Nucleus accumbens (tissue), 56 donors: ENCODE results near the gene SETD2.

ENCODE experiments used
- DNase-seq, 56 donors: peaks; one replicate each; lab custom pipeline; 2025; lab: John Stamatoyannopoulos, UW

Gene SETD2

DNA sequence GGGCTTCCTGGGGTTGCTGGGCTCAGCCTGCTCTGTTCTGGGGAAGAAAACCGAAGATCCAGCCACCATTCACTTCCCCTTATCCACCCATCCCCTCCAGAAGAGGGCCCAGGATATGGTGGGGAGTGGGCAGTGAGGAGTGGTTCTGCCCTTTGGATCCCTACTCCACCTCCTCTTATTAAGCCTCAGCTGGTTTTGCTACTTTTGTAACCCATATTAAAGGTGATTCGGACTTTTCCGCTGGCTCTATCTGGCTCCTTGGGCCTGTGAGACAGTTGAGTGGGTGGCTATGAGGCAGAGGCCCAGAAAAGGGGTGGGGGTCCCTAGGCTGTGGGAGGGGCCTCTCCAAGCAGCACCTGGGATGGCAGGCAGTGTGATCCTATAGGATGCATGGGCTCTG is 150.7 kb downstream of the SETD2 start:
- no peak for DNase-seq

DNA sequence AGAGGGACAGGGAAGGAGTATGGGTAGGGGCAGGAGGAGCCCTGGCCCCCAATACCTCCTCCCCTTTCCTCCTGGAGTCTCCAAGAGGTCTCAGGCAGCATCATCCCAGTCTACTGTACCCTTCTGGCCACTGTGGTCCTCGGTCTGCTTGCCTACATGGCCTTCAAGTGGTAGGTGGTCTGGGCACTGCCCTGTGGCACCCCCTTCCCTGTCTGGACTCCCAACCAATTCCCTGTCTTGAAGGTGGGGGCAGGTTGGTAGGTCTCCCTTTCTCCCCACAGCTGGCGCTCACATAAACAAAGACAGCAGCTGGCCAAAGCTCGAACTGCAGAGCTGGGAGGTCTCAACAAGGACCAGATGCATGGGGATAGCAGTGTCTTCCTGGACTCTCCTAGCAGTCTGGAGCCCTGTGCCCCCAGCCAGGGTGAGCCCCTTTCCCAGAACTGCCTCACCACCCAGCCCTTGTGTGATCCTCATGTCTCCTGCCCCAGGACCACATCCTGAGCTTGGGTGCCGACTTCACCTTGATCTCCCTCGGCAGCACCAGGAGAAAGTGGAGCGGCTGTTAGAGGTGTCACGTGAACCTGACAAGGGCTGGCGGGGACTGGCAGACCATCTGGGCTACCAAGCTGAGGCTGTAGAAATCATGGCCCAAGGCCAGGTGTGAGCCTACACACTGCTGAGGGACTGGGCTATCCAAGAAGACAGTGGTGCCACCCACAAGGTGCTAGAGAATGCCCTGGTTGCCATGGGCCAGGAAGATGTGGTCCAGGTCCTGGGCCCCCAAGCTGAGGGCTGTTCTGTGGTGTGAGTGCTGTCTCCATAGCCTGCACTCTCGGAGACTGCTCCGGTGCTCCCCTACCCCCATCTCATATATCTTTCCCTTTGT is 151.3 kb downstream of the SETD2 start:
- DNase-seq, result no peak

DNA sequence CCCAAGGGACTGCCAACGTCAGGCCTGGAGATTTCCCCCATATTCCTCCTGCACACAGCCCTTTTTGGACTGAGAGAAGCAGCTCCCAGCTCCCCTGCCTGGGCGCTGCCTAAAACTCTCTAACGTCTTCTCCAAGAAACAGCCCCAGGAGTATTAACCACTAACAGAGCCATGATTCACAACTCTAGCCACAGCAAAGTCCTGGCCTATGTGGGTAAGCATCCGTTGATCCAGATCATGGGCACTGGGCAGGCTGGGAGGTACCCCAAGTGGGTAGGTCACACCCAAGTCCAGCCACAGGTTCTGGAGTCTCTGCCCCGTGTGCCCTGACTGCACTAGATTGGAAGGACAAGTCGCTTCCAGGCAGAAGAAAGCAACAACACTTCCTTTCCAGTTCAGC is 152.5 kb downstream of the SETD2 start:
- no peak for DNase-seq

DNA sequence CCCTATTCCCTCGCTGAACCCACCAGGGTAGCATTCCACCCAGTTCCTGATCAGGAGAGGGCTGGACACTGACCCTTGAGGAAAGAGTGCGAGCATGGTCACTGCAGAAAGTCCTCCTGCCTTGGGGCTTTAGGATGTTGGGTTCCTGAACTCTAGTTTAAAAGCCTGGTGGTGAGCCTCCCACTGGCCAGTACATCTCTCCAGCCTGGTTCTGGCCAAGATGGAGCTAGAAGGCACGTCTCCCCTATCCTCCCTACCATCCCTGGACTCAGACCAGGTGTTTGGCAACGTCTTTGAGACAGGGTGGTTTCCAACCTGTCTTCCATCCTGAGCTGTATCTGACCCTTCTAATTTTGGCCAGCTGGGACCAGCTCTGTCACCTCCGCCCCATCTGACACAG is 153.0 kb downstream of the SETD2 start:
- no peak for DNase-seq

DNA sequence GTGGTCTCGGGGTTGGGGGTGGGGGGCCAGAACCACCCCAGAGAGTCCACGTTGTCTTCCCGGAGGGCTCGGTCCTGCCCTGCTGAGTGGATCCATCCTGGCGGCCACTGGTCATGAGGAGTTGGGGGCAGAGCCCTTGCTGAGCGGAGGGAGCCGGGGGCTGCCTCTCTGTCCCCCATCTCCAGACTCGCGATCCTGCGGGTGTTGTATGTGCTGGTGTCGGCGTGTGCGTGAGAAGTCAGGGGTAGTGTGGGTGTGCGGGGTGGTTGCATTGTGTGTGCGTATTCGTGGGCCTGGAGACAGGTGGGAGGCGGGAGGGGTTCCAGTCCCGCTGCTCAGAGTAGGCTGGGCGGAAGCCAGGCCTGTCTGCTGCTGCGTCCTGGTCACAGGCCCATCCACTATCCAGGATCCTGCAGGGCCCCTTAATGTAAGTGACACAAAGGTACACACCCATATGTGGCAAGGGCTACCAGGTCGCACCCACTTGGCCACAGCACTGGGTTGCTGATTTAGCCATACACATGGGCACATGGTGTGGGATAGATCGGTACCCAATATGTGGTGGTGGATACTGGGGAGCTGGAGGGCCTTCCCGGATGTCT is 153.7 kb downstream of the SETD2 start:
- peak in 2 of 56 donors; percentile 15 to 17 for DNase-seq

DNA sequence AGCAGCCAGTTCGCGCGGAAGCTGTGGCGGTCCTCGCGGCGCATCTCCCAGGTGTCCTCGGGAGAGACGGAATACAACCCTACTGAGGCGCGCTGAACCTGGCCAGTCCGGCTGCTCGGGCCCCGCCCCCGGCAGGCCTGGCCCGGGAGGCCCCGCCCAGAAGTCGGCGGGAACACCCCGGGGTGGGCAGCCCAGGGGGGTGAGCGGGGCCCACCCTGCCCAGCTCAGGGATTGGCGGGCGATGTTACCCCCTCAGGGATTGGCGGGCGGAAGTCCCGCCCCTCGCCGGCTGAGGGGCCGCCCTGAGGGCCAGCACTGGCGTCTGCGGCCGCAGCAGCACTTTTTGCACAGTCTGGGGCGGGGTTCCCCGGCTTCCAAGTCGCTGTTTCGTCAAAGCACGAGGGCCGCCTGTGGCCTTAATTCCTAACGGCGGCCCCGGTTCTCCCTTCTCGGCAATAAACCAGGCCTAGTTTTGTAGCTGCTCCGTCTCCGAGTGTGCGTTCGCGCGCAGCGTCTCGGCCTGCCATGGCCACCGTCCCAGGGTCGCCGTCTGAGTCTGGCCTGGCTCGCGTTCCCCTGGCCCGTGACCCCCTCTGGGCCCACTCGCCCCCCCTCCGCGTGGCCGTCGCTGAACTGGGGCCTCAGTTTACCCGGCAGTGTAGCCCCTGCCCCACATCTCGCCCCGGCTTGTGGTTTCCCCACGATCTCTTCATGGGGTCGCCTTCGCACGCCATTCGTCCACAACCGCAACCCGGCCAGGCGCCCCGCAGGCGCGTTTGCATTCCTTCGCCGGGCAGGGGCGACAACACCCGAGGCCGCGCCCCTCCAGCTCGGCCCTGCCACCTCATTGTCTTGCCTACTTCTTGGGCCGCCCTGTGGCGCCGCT is 154.4 kb downstream of the SETD2 start:
- DNase-seq, result peak in 55 of 56 donors; percentile 43 to 92 (median 82)

DNA sequence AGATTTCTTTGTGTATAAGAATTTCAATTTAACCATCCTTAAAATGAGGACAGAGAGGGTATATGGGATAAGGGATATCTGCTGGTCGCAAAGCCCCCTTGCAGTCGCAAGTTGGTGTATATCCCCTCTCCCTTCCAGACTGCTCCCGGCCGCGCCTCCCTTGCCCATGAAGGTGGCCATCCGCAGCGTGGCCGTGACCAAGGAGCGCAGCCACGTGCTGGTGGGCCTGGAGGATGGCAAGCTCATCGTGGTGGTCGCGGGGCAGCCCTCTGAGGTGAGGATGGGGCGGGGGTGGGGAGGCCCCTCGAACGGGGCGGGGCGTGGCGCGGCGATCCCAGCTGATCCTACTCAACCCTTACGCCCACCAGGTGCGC is 155.1 kb downstream of the SETD2 start:
- DNase-seq, result no peak

DNA sequence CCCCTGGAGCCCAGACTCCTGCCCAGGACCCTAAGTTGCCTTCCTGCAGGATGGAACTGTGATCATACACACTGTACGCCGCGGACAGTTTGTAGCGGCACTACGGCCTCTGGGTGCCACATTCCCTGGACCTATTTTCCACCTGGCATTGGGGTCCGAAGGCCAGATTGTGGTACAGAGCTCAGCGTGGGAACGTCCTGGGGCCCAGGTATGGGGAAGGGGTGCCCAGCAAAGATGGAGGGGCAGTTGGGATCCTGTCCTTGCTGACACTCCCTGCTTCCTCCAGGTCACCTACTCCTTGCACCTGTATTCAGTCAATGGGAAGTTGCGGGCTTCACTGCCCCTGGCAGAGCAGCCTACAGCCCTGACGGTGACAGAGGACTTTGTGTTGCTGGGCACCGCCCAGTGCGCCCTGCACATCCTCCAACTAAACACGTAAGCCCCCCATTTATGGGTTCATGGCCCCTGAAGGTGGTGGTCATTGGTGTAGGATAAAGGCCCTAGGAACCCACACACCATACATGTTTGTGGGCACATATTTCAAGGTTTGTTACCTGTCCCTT is 155.6 kb downstream of the SETD2 start:
- DNase-seq, result no peak

DNA sequence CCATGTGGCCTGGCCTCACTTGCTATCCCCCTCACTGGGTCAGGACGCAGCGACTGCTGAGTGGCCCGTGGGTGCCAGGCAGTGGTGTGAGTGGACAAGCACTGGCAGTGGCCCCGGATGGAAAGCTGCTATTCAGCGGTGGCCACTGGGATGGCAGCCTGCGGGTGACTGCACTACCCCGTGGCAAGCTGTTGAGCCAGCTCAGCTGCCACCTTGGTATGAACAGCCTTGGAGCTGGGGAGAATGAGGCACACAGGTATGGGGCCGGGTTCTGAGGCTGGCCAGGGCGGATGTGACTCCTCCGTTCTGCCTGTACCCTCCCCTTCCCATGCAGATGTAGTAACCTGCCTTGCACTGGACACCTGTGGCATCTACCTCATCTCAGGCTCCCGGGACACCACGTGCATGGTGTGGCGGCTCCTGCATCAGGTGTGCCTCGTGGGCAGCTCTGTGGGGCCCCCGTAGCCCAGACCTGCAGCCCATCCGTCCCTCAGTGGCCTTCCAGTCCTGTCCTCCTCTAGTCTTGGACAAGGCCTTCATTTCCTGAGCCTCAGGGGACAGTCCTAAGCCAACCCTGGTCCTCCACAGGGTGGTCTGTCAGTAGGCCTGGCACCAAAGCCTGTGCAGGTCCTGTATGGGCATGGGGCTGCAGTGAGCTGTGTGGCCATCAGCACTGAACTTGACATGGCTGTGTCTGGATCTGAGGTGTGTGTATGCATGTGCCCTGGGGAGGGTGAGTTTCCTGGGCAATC is 156.3 kb downstream of the SETD2 start:
- DNase-seq, result no peak

DNA sequence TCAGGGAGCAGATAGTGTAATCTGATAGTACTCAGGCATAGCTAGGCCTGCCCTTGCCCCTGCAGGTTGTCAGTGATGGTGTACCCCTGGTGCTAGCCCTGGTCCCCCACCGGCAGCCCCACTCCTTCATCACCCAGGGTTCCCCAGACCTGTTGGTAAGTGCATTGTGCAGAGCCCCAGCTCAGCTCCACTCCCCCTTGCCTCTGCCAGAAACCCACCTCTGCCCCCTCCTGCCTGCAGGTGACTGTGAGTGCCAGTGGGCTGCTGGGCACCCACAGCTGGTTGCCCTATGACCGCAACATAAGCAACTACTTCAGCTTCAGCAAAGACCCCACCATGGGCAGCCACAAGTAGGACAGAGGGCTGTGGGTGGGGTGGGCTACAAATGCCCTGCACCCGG is 156.9 kb downstream of the SETD2 start:
- DNase-seq, result no peak

DNA sequence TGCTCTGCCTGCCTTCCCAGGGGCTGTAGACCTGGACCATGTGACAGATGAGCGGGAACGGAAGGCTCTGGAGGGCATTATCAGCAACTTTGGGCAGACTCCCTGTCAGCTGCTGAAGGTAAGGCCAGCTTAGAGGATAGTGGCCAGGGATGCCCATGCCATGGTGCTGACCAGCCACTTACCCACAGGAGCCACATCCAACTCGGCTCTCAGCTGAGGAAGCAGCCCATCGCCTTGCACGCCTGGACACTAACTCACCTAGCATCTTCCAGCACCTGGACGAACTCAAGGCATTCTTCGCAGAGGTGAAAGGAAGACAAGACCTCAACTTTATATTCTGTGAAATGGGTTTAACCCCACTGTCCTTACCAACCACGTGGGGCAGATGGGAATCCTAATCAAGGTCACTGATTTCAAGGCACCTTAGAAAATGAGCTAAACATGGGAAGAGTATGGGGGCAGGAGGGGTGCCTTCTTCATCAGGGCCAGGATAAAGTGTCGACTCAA is 157.7 kb downstream of the SETD2 start:
- no peak for DNase-seq

DNA sequence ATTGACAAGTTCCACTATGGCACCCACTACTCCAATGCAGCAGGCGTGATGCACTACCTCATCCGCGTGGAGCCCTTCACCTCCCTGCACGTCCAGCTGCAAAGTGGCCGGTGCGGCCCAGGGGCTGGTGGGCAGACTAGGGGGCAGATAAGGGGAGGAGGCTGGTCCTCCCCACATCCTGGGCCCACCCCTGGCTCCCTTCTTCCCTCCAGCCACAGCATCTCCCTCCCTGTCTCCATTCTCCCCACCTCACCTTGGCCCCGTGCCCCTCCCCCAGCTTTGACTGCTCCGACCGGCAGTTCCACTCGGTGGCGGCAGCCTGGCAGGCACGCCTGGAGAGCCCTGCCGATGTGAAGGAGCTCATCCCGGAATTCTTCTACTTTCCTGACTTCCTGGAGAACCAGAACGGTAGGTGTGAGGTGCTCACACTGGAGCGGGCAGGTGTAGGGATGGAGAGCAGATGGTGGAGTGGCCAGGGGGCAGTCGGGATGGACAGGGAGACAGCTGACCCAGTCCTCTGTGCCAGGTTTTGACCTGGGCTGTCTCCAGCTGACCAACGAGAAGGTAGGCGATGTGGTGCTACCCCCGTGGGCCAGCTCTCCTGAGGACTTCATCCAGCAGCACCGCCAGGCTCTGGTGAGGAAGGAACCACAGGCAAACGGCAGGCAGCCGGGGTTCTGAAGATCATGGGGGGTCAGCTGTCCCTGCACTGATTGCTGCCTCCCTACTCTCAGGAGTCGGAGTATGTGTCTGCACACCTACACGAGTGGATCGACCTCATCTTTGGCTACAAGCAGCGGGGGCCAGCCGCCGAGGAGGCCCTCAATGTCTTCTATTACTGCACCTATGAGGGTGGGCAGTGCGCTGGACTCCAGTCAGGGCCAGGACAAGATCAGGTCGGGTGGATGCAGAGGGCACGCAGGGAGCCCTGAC is 158.4 kb downstream of the SETD2 start:
- DNase-seq, result no peak

DNA sequence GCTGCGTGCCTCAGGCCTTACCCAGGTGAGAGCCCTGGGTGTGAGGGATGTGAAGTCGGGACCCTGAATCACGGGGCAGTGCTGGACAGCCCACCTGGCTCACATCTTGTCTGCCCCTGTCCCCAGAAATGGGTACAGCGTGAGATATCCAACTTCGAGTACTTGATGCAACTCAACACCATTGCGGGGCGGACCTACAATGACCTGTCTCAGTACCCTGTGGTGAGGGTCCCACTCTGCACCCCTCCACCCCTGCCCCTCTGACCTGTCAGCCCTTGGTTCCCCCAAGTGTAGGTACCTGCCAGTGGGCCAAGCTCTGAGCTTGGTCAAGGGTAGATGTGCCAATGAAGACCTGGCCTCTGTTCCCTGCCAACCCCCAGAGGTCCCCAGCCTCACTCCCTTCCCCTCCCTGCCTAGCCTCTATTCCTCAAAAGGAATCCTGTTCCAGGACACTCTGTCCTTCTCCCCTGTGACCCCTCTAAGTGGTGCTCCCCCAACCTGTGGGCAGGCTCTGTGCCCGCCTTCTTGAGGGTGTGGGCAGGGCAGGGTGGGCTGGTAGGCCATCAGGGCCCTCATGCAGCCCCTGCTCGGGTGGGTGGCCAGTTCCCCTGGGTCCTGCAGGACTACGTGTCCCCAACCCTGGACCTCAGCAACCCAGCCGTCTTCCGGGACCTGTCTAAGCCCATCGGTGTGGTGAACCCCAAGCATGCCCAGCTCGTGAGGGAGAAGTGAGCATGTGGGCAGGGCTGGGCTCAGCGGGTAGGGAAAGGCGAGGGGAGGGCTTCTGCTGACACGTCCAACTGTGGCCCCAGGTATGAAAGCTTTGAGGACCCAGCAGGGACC is 159.3 kb downstream of the SETD2 start:
- DNase-seq, result no peak

DNA sequence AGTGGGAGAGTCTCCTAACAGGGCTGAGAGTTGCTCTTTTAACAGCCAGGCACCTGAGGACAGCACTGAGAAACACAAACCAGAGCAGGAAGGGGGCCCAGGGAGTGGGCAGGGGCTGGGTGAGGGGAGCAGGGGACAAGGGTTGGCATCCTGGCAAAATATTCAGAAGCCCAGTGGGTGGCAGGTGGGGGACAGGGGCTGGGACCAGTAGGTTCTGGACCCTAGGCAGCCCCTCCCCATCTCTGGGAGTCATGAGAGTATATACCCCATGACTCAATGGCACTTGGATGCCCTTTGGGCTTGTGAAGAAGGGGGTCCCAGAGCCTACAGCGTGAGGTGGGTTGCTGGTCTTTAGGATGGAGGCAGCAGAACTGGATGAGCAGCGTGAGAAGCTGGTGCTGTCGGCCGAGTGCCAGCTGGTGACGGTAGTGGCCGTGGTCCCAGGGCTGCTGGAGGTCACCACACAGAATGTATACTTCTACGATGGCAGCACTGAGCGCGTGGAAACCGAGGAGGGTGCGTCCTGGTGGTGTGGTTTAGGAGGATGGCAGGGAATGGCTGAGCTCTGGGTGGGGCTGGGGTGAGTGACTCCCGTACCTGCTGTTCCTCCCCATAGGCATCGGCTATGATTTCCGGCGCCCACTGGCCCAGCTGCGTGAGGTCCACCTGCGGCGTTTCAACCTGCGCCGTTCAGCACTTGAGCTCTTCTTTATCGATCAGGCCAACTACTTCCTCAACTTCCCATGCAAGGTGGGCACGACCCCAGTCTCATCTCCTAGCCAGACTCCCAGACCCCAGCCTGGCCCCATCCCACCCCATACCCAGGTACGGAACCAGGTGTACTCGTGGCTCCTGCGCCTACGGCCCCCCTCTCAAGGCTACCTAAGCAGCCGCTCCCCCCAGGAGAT is 160.2 kb downstream of the SETD2 start:
- no peak for DNase-seq

DNA sequence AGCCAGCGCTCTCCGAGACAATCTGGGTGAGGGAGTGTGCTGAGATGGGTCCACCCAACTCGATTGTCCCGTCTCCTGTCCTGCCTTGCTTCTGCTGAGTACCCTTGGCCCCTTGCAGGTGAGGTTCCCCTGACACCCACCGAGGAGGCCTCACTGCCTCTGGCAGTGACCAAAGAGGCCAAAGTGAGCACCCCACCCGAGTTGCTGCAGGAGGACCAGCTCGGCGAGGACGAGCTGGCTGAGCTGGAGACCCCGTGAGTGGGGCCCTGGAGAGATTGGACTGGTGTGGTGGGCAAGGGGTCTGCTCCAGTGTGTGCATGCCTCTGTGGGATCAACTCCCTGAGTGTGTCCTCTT is 160.9 kb downstream of the SETD2 start:
- no peak for DNase-seq

DNA sequence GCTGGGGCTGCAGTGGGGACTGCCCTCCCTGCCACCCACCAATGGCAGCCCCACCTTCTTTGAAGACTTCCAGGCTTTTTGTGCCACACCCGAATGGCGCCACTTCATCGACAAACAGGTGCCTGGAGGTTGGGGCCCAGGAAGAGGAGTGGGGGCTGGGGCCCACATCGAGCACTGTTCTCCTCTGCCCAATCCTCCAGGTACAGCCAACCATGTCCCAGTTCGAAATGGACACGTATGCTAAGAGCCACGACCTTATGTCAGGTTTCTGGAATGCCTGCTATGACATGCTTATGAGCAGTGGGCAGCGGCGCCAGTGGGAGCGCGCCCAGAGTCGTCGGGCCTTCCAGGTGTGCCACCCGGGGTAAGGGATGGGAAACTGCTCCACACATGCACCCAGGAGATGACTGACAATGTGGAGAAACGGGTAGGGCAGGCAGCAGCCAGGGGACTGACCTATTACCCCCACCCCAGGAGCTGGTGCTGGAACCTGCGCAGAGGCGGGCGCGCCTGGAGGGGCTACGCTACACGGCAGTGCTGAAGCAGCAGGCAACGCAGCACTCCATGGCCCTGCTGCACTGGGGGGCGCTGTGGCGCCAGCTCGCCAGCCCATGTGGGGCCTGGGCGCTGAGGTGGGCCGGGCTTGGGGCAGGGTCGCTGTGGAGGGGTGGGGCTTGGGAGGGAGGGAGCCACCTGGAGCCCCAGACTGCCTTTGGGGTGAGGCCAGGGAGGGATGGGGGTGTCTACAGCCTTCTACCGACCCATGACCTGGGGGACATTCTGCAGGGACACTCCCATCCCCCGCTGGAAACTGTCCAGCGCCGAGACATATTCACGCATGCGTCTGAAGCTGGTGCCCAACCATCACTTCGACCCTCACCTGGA is 161.5 kb downstream of the SETD2 start:
- DNase-seq, result no peak
